Brain pericyte (primary cell): ENCODE data around the gene PDE8B.
"Not testable (repeated sequence)": the region's sequence is repeated elsewhere in the genome, so short reads cannot be mapped to it uniquely, and the experiment has no call there.

Experiments used
- DNase-seq: peaks from one replicate; pipeline ENCODE4 v3.0.0-alpha.2; 2012; ENCODE audit warnings: low read depth, low spot score

PDE8B gene

GRCh38 chr5:77431719-77432118 is 221.2 kb downstream of the PDE8B start:
- no peak for DNase-seq

GRCh38 chr5:77437194-77437593 is 226.7 kb downstream of the PDE8B start:
- DNase-seq: no peak

- DNase-seq: no peak
Measured at GRCh38 chr5:77438071-77438470, 227.6 kb downstream of the PDE8B start.

- DNase-seq: no peak
Measured at GRCh38 chr5:77443670-77444069, 233.2 kb downstream of the PDE8B start.

- no peak for DNase-seq
Measured at GRCh38 chr5:77444356-77444755, 233.9 kb downstream of the PDE8B start.

GRCh38 chr5:77448831-77449230 is 238.4 kb downstream of the PDE8B start:
- DNase-seq: no peak

- DNase-seq: no peak
Measured at GRCh38 chr5:77449277-77449676, 238.8 kb downstream of the PDE8B start.

GRCh38 chr5:77449981-77450380 is 239.5 kb downstream of the PDE8B start:
- no peak for DNase-seq

GRCh38 chr5:77452351-77452750 is 241.9 kb downstream of the PDE8B start:
- no peak for DNase-seq

GRCh38 chr5:77454123-77454522 is 243.6 kb downstream of the PDE8B start:
- DNase-seq: no peak

GRCh38 chr5:77461287-77461686 is 250.8 kb downstream of the PDE8B start:
- DNase-seq: no peak

GRCh38 chr5:77463905-77464304 is 253.4 kb downstream of the PDE8B start:
- DNase-seq: no peak

GRCh38 chr5:77468875-77469274 is 258.4 kb downstream of the PDE8B start:
- DNase-seq: not testable (repeated sequence)

- not testable (repeated sequence) for DNase-seq
Measured at GRCh38 chr5:77475041-77475440, 264.6 kb downstream of the PDE8B start.
